ENCODE measurements around the gene ASIC4. TPM values are rescaled to one million over a fixed set of nuclear protein-coding genes. Genes with fewer than 3 reads are reported as not detected.
A peak's percentile ranks its signal among the peaks of the same experiment; 100 is the strongest.

The ASIC4 gene
- total RNA-seq, 1 donor from 2014 or later: 0.26 TPM

DNA sequence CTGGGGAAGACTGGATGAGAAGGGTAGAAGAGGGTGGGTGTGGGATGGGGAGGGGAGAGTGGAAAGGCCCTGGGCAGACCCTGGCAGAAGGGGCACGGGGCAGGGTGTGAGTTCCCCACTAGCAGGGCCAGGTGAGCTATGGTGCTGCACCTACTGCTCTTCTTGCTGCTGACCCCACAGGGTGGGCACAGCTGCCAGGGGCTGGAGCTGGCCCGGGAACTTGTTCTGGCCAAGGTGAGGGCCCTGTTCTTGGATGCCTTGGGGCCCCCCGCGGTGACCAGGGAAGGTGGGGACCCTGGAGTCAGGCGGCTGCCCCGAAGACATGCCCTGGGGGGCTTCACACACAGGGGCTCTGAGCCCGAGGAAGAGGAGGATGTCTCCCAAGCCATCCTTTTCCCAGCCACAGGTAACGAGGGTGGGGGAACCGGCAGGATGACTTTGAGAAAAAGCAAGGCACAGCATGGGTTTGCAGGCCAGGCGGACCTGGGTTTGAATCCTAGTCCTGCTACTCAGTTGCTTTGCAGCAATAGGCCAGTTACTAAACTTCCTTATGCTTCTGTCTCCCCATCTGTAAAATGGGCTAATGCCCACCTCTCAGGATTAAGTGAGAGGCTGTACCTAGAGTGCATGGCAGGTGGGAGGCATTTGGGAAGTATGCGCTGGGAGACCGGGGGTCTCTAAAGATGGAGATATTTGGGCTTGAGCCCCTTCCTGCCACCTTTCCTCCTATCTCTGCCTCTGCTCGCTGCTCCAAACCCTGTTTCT lies 58.1 kb downstream of the ASIC4 start, which contains the start of gene INHA:
INHA (plus strand) TSS at position 74 of the 765 bp plus-strand sequence; CDS start at position 139, 65 bp downstream.
- H3K4me3 ChIP-seq: peak within 1 kb of the TSS; percentile 69
- H3K4me3 Mint-ChIP-seq: peak within 1 kb of the TSS; percentile 76
- peaks cover 27% of the 10 kb centered on the region for H3K4me1 ChIP-seq
- no peaks in the 10 kb centered on the region for H3K36me3 ChIP-seq
- peaks cover 11% of the 10 kb centered on the region for H3K36me3 Mint-ChIP-seq
- H3K9ac ChIP-seq: no peak within 1 kb of the TSS
- peak within 1 kb of the TSS; percentile 55 for H2AFZ ChIP-seq (replicated peaks)
- H3F3A ChIP-seq (ENCODE audit: low read depth): peaks cover 26% of the 10 kb centered on the region
- peak within 1 kb of the TSS; percentile 93 for H3K4me2 ChIP-seq
- no peaks in the 10 kb centered on the region for H3K9me3 ChIP-seq (ENCODE audit: low read depth)
- H4K20me1 ChIP-seq (ENCODE audit: low read depth): peaks cover 19% of the 10 kb centered on the region
- H3K27me3 ChIP-seq: peaks cover 17% of the 10 kb centered on the region
- H3K9me3 Mint-ChIP-seq: no peaks in the 10 kb centered on the region
- H3K4me1 Mint-ChIP-seq: peaks cover 52% of the 10 kb centered on the region
- H3K27ac ChIP-seq: no peak within 1 kb of the TSS
- TF ChIP-seq EZH2phosphoT487 (IDR thresholded peaks at IDR 0.05): no peak
- no peak for TF ChIP-seq EZH2 (IDR thresholded peaks at IDR 0.05)
- TF ChIP-seq, protein P1, sequence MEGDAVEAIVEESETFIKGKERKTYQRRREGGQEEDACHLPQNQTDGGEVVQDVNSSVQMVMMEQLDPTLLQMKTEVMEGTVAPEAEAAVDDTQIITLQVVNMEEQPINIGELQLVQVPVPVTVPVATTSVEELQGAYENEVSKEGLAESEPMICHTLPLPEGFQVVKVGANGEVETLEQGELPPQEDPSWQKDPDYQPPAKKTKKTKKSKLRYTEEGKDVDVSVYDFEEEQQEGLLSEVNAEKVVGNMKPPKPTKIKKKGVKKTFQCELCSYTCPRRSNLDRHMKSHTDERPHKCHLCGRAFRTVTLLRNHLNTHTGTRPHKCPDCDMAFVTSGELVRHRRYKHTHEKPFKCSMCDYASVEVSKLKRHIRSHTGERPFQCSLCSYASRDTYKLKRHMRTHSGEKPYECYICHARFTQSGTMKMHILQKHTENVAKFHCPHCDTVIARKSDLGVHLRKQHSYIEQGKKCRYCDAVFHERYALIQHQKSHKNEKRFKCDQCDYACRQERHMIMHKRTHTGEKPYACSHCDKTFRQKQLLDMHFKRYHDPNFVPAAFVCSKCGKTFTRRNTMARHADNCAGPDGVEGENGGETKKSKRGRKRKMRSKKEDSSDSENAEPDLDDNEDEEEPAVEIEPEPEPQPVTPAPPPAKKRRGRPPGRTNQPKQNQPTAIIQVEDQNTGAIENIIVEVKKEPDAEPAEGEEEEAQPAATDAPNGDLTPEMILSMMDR (IDR thresholded peaks at IDR 0.05): no peak
- H3K79me2 ChIP-seq (ENCODE audit: low read depth): peaks cover 10% of the 10 kb centered on the region
- no peak for DNase-seq (ENCODE audit: low spot score)
- H3K27ac Mint-ChIP-seq: peak within 1 kb of the TSS; percentile 70
- H3K27me3 Mint-ChIP-seq (ENCODE audit: insufficient read depth, low read depth): peaks cover 11% of the 10 kb centered on the region

DNA sequence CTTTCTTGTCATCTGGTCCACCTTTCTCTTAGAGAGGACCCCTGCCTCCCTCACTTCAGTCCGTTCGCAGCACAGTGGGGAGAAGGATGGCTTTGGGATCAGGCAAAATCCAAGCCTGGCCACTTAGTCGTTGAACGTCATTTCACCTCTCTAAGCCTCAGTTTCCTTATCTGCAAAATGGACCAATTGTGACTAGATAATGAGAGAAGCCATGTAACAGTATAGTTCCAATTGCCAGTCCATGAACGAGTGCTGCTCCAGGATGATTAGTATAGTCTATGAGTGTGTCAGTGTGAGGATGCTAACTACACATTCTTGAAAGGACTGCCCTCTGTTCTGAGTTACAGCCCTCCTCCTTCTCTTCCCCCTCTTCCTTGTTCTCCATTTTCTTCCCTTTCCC lies 58.9 kb downstream of the ASIC4 start:
- TF ChIP-seq, protein P1 (IDR thresholded peaks at IDR 0.05): no peak
- TF ChIP-seq EZH2 (IDR thresholded peaks at IDR 0.05) (no peak), EZH2phosphoT487 (IDR thresholded peaks at IDR 0.05) (no peak)
- Histone ChIP-seq H3K79me2 (ENCODE audit: low read depth) (peaks cover 10% of the 10 kb centered on the region), H3F3A (ENCODE audit: low read depth) (peaks cover 34% of the 10 kb centered on the region), H3K9ac (no peak overlapping the region), H3K9me3 (ENCODE audit: low read depth) (no peaks in the 10 kb centered on the region), H3K4me1 (peaks cover 34% of the 10 kb centered on the region), H3K27ac (no peak overlapping the region), H3K27me3 (peaks cover 17% of the 10 kb centered on the region), H3K4me2 (no peak overlapping the region), H4K20me1 (ENCODE audit: low read depth) (peaks cover 19% of the 10 kb centered on the region), H2AFZ (replicated peaks) (no peak overlapping the region), H3K36me3 (no peaks in the 10 kb centered on the region), H3K4me3 (no peak overlapping the region)
- peaks cover 11% of the 10 kb centered on the region for H3K27me3 Mint-ChIP-seq (ENCODE audit: insufficient read depth, low read depth)
- peak overlapping the region; percentile 54 for H3K4me3 Mint-ChIP-seq
- peaks cover 9% of the 10 kb centered on the region for H3K36me3 Mint-ChIP-seq
- no peak overlapping the region for H3K27ac Mint-ChIP-seq
- peaks cover 57% of the 10 kb centered on the region for H3K4me1 Mint-ChIP-seq
- H3K9me3 Mint-ChIP-seq: no peaks in the 10 kb centered on the region
- no peak for DNase-seq (ENCODE audit: low spot score)

DNA sequence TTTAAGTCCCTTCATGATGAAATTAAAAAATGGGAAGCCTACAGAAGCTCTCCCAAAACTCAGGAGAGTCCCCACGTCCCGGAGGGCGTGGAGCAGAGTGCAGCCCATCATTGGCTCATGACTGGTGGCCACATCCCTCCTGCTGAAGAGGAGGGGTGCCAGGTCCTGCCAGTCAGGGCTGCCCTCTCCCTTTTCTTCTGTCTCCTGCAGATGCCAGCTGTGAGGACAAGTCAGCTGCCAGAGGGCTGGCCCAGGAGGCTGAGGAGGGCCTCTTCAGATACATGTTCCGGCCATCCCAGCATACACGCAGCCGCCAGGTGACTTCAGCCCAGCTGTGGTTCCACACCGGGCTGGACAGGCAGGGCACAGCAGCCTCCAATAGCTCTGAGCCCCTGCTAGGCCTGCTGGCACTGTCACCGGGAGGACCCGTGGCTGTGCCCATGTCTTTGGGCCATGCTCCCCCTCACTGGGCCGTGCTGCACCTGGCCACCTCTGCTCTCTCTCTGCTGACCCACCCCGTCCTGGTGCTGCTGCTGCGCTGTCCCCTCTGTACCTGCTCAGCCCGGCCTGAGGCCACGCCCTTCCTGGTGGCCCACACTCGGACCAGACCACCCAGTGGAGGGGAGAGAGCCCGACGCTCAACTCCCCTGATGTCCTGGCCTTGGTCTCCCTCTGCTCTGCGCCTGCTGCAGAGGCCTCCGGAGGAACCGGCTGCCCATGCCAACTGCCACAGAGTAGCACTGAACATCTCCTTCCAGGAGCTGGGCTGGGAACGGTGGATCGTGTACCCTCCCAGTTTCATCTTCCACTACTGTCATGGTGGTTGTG lies 60.4 kb downstream of the ASIC4 start:
- peaks cover 44% of the 10 kb centered on the region for H3K4me1 ChIP-seq
- H3K9me3 ChIP-seq (ENCODE audit: low read depth): no peaks in the 10 kb centered on the region
- peaks cover 13% of the 10 kb centered on the region for H3K27me3 Mint-ChIP-seq (ENCODE audit: insufficient read depth, low read depth)
- no peak overlapping the region for H2AFZ ChIP-seq (replicated peaks)
- H3K27ac Mint-ChIP-seq: peak overlapping the region; percentile 29
- H3K4me3 ChIP-seq: no peak overlapping the region
- H3K27ac ChIP-seq: no peak overlapping the region
- no peak overlapping the region for H3K4me2 ChIP-seq
- no peak for TF ChIP-seq EZH2 (IDR thresholded peaks at IDR 0.05)
- TF ChIP-seq EZH2phosphoT487 (IDR thresholded peaks at IDR 0.05): no peak
- peaks cover 11% of the 10 kb centered on the region for H3K27me3 ChIP-seq
- no peak for DNase-seq (ENCODE audit: low spot score)
- no peak overlapping the region for H3K9ac ChIP-seq
- H3K9me3 Mint-ChIP-seq: no peaks in the 10 kb centered on the region
- no peak overlapping the region for H3K4me3 Mint-ChIP-seq
- H3K79me2 ChIP-seq (ENCODE audit: low read depth): peaks cover 7% of the 10 kb centered on the region
- peaks cover 49% of the 10 kb centered on the region for H3F3A ChIP-seq (ENCODE audit: low read depth)
- H3K4me1 Mint-ChIP-seq: peaks cover 59% of the 10 kb centered on the region
- peaks cover 6% of the 10 kb centered on the region for H4K20me1 ChIP-seq (ENCODE audit: low read depth)
- H3K36me3 ChIP-seq: no peaks in the 10 kb centered on the region
- peaks cover 2% of the 10 kb centered on the region for H3K36me3 Mint-ChIP-seq

Data from neural progenitor cell (in vitro differentiated cells).